Neural cell (in vitro differentiated cells): Measurements from ENCODE around the gene DCAF5. TPM values are rescaled to one million over a fixed set of nuclear protein-coding genes. Genes with fewer than 3 reads are reported as not detected.

ENCODE experiments used
- H2AFZ ChIP-seq: fragments of 200-600, 300-800 bp; sonication (generic), shearing (Covaris generic); 2 replicates; pipeline ENCODE4 v1.6.0; 2014; ENCODE audit warnings: low read depth, mild to moderate bottlenecking, antibody characterized with exemption, low read length, moderate library complexity
- H3F3A ChIP-seq: fragments of 200-600 bp; shearing (Covaris generic); 2 replicates; pipeline ENCODE4 v1.6.1; 2016; ENCODE audit warnings: mild to moderate bottlenecking, moderate library complexity, mixed read lengths, antibody characterized with exemption, low read length; ENCODE audit not compliant: insufficient read depth, poor library complexity, severe bottlenecking
- H3K27ac ChIP-seq: fragments of 200-600, 300-800 bp; sonication (generic), shearing (Covaris generic); 2 replicates; pipeline ENCODE4 v1.5.1; 2014; ENCODE audit warnings: mild to moderate bottlenecking, low read length, moderate library complexity
- H3K27me3 ChIP-seq: fragments of 300-800, 200-600 bp; sonication (generic), shearing (Covaris generic); 2 replicates; pipeline ENCODE4 v1.6.0; 2014; ENCODE audit warnings: mild to moderate bottlenecking, low read depth, low read length, moderate library complexity; ENCODE audit not compliant: insufficient read depth
- H3K36me3 ChIP-seq: fragments of 300-800, 200-600 bp; sonication (generic), shearing (Covaris generic); 2 replicates; pipeline ENCODE4 v1.5.1; 2014; ENCODE audit warnings: mild to moderate bottlenecking, antibody characterized with exemption, low read length, moderate library complexity; ENCODE audit not compliant: insufficient read depth
- H3K4me2 ChIP-seq: fragments of 300-800, 200-600 bp; sonication (generic), shearing (Covaris generic); 2 replicates; pipeline ENCODE4 v1.6.0; 2014; ENCODE audit warnings: mild to moderate bottlenecking, low read length
- H3K4me3 ChIP-seq: fragments of 300-800, 200-600 bp; sonication (generic), shearing (Covaris generic); 2 replicates; pipeline ENCODE4 v1.5.1; 2014; ENCODE audit warnings: mild to moderate bottlenecking, low read length, moderate library complexity
- H3K79me2 ChIP-seq: fragments of 200-600 bp; shearing (Covaris generic); replicated peaks from 2 replicates; pipeline ENCODE4 v1.6.0; 2014; ENCODE audit warnings: mild to moderate bottlenecking, low read length, moderate library complexity; ENCODE audit not compliant: insufficient read depth
- H3K9ac ChIP-seq: fragments of 300-800, 200-600 bp; sonication (generic), shearing (Covaris generic); 2 replicates; pipeline ENCODE4 v1.6.1; 2016; ENCODE audit warnings: mild to moderate bottlenecking, low read length, mixed read lengths
- H3K9me2 ChIP-seq: fragments of 200-600 bp; shearing (Covaris generic); 2 replicates; pipeline ENCODE4 v1.6.1; 2016; ENCODE audit warnings: mild to moderate bottlenecking, low read length, mixed read lengths; ENCODE audit not compliant: insufficient read depth
- H3K9me3 ChIP-seq: fragments of 200-600, 300-800 bp; sonication (generic), shearing (Covaris generic); 2 replicates; pipeline ENCODE4 v1.6.1; 2016; ENCODE audit warnings: mild to moderate bottlenecking, mixed run types, low read length, moderate library complexity, mixed read lengths
- H4K20me1 ChIP-seq: fragments of 200-600 bp; shearing (Covaris generic); 2 replicates; pipeline ENCODE4 v1.6.1; 2016; ENCODE audit warnings: mild to moderate bottlenecking, mixed run types; ENCODE audit not compliant: insufficient read depth
- CTCF ChIP-seq: fragments of 450-650 bp; IDR thresholded peaks from 2 replicates; pipeline ENCODE4 v1.5.1; 2014; ENCODE audit warnings: antibody characterized with exemption, mild to moderate bottlenecking, moderate library complexity; ENCODE audit not compliant: poor library complexity, severe bottlenecking
- EP300 ChIP-seq: fragments of 450-650 bp; conservative IDR thresholded peaks from 2 replicates; pipeline ENCODE4 v1.6.1; 2014; ENCODE audit warnings: antibody characterized with exemption, mild to moderate bottlenecking, moderate library complexity; ENCODE audit not compliant: poor library complexity, severe bottlenecking
- EZH2 ChIP-seq: fragments of 200-600, 300-800 bp; shearing (Covaris generic), sonication (generic); IDR thresholded peaks from 2 replicates; pipeline ENCODE4 v1.6.1; 2014; ENCODE audit warnings: antibody characterized with exemption, low read length, borderline replicate concordance, mild to moderate bottlenecking; ENCODE audit not compliant: insufficient read depth, poor library complexity, severe bottlenecking
- MXI1 ChIP-seq: fragments of 450-650 bp; conservative IDR thresholded peaks from 2 replicates; pipeline ENCODE4 v1.6.1; 2014; ENCODE audit warnings: antibody characterized with exemption, mild to moderate bottlenecking; ENCODE audit not compliant: poor library complexity, severe bottlenecking
- POLR2AphosphoS5 ChIP-seq: IDR thresholded peaks from 2 replicates; pipeline ENCODE4 v1.6.1; 2012
- RAD21 ChIP-seq: fragments of 450-650 bp; conservative IDR thresholded peaks from 2 replicates; pipeline ENCODE4 v1.6.1; 2014; ENCODE audit warnings: antibody characterized with exemption, mild to moderate bottlenecking, moderate library complexity
- REST ChIP-seq: IDR thresholded peaks from 2 replicates; pipeline ENCODE4 v1.6.1; 2012; ENCODE audit warnings: borderline replicate concordance
- SMC3 ChIP-seq: fragments of 450-650 bp; conservative IDR thresholded peaks from 2 replicates; pipeline ENCODE4 v1.6.1; 2014; ENCODE audit warnings: antibody characterized with exemption, mild to moderate bottlenecking, moderate library complexity; ENCODE audit not compliant: poor library complexity
- TAF1 ChIP-seq: IDR thresholded peaks from 2 replicates; pipeline ENCODE4 v1.6.1; 2012; ENCODE audit warnings: low read depth
- polyA plus RNA-seq: library from polyadenylated mRNA; depleted of rRNA; stranded (reverse); fragments of >200 nt; gene quantifications from 2 replicates; pipeline ENCODE4 v1.2.3, GENCODE V29; 2014

The DCAF5 gene
- polyA plus RNA-seq, 1 donor from 2014 or later: 33.5 TPM

- Histone ChIP-seq H3K9ac (no peak overlapping the region), H3K9me3 (no peaks in the 10 kb centered on the region), H3K27me3 (no peaks in the 10 kb centered on the region), H3K79me2 (peaks cover 22% of the 10 kb centered on the region), H4K20me1 (no peaks in the 10 kb centered on the region), H3F3A (no peaks in the 10 kb centered on the region), H3K9me2 (no peaks in the 10 kb centered on the region), H3K36me3 (no peaks in the 10 kb centered on the region), H3K4me2 (no peak overlapping the region), H3K4me3 (no peak overlapping the region), H3K27ac (no peak overlapping the region), H2AFZ (no peak overlapping the region)
- TF ChIP-seq POLR2AphosphoS5: no peak
- no peak for TF ChIP-seq EZH2
- no peak for TF ChIP-seq EP300
- TF ChIP-seq MXI1: no peak
- TF ChIP-seq CTCF: no peak
- no peak for TF ChIP-seq SMC3
- no peak for TF ChIP-seq RAD21
- no peak for TF ChIP-seq REST
- no peak for TF ChIP-seq TAF1
Observed at GRCh38 chr14:69193721-69194120, 40.8 kb upstream of the DCAF5 start.

- peak within 1 kb of the TSS; percentile 80 for H3K4me3 ChIP-seq
- peak within 1 kb of the TSS; percentile 89 for H3K4me2 ChIP-seq
- H3K9ac ChIP-seq: peak within 1 kb of the TSS; percentile 85
- no peaks in the 10 kb centered on the region for H3F3A ChIP-seq
- no peaks in the 10 kb centered on the region for H3K36me3 ChIP-seq
- no peaks in the 10 kb centered on the region for H3K9me2 ChIP-seq
- no peaks in the 10 kb centered on the region for H3K27me3 ChIP-seq
- peaks cover 20% of the 10 kb centered on the region for H3K79me2 ChIP-seq
- no peaks in the 10 kb centered on the region for H3K9me3 ChIP-seq
- peak within 1 kb of the TSS; percentile 88 for H3K27ac ChIP-seq
- H4K20me1 ChIP-seq: no peaks in the 10 kb centered on the region
- peak within 1 kb of the TSS; percentile 92 for H2AFZ ChIP-seq
- TF ChIP-seq SMC3 (peak; percentile 48), CTCF (no peak), TAF1 (peak; percentile 86), MXI1 (peak; percentile 76), EZH2 (no peak), RAD21 (peak; percentile 39), POLR2AphosphoS5 (peak; percentile 91), REST (peak; percentile 85), EP300 (no peak)
Observed at GRCh38 chr14:69191340-69192111, 38.6 kb upstream of the DCAF5 start, which contains the start of gene EXD2. TSS of gene EXD2 (plus strand) at chr14:69191498. CDS start at chr14:69209471, 17,973 bp downstream.
